OCI-LY1 (cell line): ENCODE data around the gene EXOSC6.
"Not testable (repeated sequence)": the region's sequence is repeated elsewhere in the genome, so short reads cannot be mapped to it uniquely, and the experiment has no call there.

Experiments used
- EZH2 ChIP-seq: fragments of 200-600 bp; sonication (generic), shearing (Covaris generic); IDR thresholded peaks from 2 replicates; pipeline ENCODE4 v1.8.0; 2017; ENCODE audit warnings: borderline replicate concordance, mixed run types, mild to moderate bottlenecking, antibody characterized with exemption, low read length, moderate library complexity, mixed read lengths
- TF ChIP-seq, protein P1 (sequence below): fragments of 200-600 bp; sonication (generic), shearing (Covaris generic); IDR thresholded peaks from 2 replicates; pipeline ENCODE4 v1.5.1; 2017; ENCODE audit warnings: mild to moderate bottlenecking, antibody characterized with exemption, low read length, moderate library complexity, mixed read lengths

DNA sequence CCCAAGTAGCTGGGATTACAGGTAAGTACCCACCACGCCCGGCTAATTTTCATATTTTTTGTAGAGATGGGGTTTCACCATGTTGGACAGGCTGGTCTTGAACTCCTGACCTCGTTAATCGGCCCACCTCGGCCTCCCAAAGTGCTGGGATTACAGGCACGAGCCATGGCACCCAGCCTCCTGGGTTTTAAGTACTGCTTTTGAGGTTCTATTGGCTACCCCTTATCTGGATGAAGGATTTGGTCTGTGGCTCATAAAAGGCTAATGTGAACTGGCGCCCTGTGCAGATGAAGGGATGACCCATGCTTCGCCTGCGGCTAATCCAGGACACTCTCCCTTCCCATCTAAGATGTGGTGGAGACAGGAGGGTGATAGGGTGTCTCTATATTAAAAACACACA is 52.6 kb downstream of the EXOSC6 start:
- TF ChIP-seq, protein P1, sequence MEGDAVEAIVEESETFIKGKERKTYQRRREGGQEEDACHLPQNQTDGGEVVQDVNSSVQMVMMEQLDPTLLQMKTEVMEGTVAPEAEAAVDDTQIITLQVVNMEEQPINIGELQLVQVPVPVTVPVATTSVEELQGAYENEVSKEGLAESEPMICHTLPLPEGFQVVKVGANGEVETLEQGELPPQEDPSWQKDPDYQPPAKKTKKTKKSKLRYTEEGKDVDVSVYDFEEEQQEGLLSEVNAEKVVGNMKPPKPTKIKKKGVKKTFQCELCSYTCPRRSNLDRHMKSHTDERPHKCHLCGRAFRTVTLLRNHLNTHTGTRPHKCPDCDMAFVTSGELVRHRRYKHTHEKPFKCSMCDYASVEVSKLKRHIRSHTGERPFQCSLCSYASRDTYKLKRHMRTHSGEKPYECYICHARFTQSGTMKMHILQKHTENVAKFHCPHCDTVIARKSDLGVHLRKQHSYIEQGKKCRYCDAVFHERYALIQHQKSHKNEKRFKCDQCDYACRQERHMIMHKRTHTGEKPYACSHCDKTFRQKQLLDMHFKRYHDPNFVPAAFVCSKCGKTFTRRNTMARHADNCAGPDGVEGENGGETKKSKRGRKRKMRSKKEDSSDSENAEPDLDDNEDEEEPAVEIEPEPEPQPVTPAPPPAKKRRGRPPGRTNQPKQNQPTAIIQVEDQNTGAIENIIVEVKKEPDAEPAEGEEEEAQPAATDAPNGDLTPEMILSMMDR = not testable (repeated sequence)
- TF ChIP-seq EZH2 = not testable (repeated sequence)
